GM19324 (cell line): ENCODE data around the gene WNT5A.

Experiments used
- ATAC-seq: cut with Tn5 transposase; IDR thresholded peaks from one replicate; pipeline ENCODE4 v1.9.1; 2021; ENCODE audit warnings: mild to moderate bottlenecking, moderate library complexity; ENCODE audit not compliant: unreplicated experiment, low FRiP score

WNT5A gene

DNA sequence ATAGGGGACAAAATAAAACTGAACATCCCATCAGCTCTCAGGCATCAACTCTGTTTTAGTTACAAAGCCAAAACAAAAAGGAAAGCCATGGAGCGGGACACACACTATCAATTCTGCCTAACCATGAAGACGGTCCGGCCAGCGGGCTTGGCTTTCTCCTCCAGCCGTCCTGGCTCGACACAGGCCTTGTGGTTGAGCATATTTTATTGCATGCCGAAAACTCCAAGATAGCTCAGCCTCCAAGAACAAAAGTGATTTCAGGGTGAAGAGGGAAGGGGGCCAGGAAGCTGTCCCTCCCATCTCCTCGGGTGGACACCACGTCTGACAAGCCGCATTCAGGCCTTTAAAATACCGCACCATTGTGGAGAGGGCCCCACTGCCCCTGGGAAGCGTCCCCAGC is 31.2 kb downstream of the WNT5A start:
- no peak for ATAC-seq

DNA sequence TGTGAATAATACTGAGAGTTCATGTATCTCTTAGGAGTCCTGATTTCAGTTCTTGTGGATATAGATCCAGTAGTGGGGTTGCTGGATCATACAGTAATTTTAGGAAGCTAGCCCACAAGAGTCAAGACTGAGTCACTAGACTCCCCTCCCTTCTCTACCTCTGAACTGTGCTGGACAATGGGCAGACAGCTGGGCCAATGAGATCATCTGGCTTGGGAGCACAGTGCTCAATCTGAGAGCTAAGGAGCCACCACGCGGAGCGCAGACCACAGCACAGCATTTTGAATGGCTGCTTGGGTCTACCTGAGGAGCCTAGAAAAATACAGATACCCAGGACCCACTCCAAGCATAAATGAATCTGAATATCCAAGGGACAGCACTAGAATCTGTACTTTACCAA is 32.5 kb downstream of the WNT5A start:
- ATAC-seq: no peak

DNA sequence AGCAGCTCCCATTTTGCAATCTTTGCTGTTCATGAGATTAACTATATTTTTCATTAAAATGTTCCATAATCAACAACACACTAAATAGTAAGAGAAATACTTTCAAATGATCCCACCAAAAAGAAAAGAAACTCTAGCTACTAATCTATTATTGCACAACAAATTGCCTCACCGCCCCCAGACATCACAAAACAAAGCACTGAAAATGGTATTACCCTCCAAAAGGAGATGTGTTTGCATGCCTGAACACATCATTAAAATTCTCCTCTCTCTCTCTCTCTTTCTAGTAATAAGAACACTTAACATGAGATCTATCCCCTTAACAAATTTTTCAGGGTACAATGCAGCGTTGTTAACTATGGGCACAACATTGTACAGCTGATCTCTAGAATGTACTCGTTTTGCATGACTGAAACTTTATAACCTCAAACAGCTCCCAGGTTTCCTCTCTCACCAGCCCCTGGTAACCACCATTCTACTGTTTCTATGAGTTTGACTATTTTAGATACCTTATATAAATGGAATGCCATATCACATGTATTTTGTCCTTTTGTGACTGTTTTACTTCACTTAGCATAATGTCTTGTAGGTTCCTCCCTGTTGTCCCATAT is 33.1 kb downstream of the WNT5A start:
- ATAC-seq: peak; percentile 71

DNA sequence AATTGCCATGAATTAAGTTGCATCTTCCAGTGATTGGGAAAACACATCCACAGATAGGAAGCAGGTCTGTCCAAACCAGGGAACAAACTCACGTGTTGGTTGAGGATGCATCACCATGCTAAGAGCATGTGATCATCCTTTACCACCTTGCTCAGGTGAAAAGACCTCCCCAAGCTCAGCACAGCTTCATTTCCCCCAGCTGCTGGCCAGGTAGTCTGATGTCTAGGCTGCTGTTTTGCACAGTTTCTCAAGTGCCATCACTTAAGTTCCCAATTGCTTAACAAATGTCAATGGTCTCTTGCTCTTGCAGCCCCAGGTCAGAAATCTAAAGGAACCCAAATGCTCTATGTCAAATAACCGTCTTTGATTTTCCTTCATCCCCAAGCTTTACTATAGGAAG is 34.2 kb downstream of the WNT5A start:
- no peak for ATAC-seq

DNA sequence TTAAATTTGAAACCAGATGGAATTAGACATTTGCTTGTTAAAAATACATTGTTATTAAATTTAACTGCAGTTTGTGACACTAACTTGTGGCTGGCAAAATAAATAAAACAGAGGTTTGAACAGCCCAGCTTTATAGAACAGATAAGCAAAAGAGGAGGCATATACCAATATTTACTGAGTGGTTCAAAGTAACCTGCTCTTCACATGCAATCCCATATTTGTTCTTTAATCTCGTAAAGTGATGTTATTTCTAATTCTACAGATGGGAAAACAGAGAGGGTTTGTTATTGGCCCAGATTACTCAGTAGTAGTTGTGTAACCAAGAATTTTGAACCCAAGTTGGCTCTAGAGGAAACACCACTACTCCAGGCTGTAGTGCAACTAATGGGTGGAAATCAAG is 37.6 kb downstream of the WNT5A start:
- no peak for ATAC-seq

DNA sequence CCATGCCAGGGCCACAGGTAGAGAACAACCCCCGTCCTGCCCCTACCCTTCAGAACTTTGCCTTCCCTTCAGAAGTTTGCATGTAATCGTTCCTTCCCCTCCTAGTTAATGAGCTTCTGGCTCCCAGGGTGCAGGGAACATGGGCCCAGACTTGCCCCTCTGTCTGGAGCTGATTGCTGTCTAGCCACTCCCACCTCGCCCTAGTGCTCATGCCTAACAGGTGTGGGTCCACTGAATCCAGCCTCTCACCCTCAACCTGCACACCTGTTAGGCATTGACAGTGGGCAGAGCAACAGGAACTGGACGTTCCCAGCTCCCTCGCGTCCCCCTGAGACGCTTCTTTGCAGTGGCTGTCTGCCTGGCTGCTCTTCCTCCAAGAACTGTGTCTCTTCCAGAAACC is 40.3 kb downstream of the WNT5A start:
- no peak for ATAC-seq

DNA sequence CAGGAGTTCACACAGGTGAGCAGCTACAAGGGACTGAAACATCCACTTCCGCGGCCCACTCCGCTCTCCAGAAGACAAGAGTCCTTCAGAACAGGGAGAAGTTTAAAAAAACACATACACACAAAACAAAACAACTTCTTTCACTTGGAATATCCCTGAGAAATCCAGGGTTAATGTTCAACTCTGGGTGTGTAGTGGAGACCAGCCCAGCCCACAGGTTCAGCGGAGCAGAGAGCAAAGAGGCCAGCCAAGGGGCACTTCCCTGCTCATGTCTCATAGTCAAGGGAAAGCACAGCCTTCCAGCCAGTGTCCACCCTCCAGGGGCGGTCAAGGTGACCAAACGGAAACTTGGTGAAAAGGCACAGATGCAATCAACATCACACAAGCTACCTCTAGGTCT is 41.6 kb downstream of the WNT5A start:
- ATAC-seq: no peak

DNA sequence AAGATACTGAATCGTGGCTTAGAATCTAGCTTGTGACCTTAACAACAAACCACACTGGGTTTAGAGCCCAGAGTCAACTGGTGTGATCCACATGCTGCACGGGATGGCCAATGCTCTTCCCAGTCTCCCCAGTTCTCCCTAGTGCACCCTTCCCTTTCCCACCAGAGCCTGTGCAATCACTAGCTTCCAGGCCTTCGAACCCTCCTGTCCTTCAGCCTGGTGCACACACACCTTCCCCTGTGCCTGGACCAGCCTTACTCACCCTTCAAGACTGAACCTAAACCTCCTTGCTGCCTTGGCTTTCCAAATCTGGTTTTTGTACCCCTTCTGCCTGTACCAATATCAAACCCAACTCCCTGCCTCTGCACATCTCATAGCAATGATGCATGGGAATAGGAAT is 43.8 kb downstream of the WNT5A start:
- no peak for ATAC-seq

DNA sequence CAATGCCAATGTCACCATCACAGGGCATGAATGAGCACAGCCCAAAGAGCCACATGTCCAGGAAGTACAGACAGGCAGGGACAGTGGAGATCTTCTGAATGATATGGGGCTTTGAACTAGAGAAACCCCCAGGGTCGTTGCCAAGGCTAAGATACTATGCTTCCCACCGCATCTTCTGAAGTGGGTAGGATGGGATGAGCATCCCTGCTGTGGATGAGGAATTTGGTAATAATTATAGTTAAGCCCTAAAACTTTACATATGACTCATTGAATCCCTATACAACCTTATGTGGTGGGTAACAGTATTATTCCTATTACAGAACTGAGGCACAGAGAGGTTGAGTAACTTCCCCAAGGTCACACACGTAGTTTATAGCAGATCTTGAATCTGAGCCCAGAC is 44.2 kb downstream of the WNT5A start:
- no peak for ATAC-seq

DNA sequence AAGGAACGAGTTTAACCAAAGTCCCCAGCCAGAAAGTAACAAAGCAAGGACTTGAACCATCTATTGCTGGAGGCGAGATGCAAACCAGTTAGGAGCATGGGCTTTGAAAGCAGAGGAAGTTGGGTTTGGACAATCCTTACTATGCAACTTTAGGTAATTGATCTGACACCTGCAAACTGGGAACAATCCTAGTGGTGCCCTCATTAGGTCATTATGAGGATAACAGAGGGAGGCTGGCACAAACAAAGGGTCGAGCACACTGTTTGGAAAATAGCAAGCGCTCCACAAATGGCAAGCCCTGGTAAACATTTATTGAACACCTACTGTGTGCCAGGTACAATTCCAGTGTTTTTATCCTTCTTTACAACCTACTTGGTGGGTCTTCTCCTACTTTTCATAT is 45.6 kb downstream of the WNT5A start:
- ATAC-seq: no peak

DNA sequence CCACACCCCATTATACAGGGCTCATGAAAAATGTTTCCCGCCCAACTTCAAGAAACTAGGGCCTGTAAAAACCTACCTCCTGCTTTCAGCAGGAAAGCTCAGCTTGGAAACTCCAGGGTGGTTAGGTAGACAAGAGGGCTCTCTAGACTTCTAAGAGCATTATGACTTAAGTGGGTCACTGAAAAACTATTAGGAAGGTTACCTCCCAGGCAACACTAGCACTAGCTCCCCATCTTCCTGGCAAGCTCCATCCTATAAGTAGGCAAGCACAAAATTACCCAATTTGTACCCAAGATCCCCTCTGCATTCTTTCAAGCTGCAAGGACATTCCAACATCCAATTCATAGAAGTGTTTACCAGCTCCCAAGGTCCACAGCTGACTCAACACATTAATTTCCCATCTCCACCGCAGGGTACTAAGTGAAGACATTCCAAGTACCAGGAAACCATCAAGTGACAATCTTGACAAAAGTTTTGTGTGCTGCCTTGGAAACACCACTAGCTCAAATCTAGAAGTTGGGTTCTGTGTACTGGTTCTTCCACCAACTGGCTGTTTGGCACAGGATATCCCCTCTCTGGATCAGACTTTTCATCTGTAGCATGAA is 46.9 kb downstream of the WNT5A start:
- no peak for ATAC-seq

DNA sequence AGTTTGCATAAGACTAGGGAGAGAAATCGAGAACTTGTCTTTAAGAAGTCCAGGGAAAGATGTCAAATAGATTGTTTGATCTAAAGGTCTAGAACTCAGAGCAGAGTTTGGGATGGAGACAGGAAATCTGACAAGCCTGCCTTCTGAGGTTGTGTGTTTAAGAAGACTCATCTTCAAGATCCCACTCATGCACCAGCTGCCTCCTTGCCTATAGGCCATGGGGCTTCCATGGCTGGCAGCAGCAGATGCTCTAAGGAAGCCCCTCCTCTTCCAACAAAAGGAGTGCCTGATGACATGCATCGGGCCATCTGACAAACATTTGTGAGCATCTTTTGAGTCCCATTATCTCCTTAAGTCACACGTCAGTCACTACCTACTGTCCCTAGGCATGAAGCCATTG is 47.4 kb downstream of the WNT5A start:
- no peak for ATAC-seq

DNA sequence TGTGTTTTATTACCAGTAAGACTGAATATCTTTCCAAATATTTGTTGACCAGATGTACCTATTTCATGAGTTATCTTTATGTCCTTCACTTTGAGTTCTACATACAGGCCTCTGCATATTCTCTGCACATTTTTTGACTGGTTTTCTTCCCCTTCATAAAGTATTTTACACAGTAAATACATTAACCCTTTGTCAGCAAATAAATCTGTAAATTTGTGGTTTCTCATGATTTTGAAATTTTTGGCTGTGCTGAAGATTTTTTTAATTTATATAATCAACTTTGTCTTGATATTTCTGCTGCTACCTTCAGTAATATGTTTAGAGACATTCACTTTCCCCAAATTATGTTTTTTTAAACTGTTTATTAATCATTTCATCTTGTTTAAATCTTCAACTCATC is 50.5 kb downstream of the WNT5A start:
- ATAC-seq: no peak

DNA sequence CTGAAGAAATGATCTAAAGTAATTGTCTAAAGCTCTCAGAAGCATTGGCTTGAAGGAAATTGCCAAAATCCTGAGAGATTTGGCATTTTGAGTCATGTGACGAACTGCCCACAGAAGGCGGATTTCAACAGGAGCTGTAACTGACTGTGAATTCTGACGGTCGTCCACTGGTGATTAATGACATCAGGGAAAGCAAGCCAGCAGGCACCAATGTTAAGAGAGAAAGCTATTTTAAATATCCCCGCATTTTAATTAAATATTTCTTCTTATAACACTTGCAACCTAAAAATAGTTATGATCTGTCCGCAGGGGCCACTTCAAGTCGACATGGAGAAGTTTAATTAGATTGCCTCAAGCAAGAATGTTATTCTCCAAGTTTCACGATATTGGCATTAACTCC is 51.6 kb downstream of the WNT5A start:
- ATAC-seq: no peak

DNA sequence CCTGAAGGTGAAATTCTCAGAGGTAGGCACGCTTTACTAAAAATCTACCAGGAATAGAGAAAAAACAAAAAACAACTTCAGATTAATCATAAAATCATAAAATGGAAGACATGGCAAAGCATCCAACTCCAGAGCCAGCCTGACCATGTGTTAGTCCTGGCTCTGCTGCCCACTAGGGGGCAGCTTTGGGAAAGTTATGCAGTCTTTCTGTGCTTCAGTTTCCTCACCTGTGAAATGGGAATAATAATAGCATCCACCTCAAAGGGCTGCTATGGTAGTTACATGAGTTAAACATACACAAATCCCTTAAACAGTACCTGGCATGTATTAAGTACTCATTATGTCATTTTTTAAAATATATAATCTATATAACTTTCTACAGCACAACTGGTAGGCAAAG is 52.3 kb downstream of the WNT5A start:
- ATAC-seq: no peak

DNA sequence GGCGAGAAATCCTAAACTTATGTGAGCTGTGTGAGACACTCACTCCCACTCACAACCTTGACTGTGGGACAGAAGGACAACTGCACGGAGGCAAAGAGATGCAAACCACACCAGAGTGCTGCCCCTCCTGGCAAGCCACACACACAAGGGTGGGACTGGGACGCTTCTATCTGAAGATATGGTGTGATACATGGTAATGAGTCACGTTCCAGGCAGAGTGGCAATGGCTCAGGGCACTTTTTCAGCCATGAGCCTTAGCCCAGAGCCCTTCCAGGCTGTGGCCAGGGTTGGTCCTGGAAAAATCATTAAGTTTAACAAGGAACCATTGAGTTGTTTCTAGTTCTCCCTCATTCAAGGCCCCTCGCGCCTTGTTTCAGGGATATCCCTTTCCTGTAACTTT is 56.1 kb downstream of the WNT5A start:
- ATAC-seq: no peak

DNA sequence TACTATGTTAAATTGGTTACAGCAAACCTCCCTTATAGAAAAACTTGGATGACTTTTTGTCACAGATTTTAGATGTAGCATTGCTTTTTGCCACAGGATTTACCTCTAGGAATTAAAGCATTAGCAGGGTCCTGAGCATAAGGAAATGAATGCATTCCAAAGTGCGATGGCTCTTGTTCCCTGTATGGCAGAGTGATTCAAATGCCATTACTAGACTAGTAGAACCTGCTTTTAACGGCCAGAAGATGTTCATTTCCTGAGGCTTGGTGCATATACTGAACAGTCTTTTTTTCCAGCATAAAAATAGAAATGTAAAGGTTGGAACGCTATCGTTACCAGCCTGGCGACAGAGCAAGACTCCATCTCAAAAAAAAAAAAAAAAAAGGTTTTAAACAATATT is 59.4 kb downstream of the WNT5A start:
- ATAC-seq: no peak

DNA sequence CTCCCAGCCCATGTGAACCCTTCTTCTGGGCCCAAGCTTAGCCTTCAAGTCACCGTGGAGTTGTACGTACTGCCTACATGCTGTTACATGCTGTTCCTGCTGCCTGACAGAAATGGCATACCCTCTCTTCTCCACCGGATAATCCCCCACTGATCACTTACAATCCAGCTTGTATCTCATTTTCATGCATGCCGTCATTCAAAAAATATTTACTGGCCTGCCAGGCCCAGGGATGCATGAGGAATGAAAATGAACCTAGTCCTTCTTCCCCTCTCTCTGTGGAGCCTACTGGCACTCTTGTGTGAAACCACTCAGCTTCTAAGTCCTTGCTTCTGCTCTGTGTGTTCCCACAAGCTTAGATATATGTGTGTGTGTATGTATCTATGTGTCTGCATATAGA is 60.6 kb downstream of the WNT5A start:
- ATAC-seq: no peak

DNA sequence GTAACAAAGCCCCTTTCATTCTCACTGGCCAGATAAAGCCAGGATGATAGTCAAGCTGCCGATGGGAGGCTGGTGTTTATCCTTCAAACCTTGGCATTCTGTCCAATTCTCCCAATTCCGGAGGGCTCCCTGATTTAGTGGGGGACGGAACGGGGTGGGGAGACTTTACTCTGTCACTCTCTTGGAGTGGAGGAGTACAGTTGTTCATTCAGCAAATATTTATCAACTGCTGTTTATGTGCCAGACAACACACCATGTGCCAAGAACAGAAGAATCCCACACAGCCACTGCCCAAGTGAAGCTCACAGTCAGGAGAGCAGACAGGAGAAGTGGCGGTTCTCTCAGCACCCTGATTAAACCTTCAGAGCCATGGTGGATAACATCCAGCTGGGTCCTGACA is 63.3 kb downstream of the WNT5A start:
- ATAC-seq: no peak

DNA sequence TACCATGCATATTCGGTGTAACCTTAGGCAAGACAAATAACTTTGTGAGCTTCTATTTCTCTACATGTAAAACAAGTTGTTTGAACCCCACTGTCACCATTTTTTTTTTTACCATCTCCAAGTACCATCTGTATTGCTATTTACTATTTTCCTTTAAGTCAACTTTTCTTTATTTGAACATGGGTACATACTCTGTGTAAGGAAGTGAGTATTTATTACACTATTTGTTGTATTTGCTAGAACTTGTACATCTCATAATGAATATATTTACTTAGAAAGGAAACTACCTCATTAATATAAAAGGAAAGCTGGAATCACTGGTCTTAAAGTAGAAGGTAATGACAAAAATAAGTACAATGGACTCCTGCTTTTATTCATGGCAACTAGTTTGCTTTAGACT is 69.9 kb downstream of the WNT5A start:
- no peak for ATAC-seq

DNA sequence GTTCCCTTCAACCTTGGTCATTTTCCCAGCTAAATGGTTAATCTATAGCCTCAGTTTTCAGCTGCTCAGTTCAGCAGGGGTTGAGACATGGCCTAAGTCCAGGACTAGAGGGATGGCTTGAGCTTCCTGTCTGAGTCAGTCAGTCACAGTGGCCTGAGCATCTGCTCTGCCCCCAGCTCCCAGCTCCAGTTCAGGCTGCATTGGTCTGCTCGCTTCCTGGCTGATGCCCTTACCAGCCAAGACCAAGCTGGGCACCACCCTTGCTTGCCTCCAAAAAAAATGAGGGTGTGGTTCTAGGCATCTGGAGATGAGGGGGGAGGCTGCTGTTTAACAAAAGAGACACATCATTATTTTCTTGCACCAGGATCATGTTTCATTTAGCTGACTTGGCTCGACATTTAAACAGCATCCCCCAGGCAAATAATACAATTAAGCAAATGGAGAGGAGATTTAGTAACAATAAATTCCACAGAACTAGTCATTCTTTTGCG is 70.7 kb downstream of the WNT5A start:
- no peak for ATAC-seq
